ENCODE data around the gene BCAP29. TPM values are rescaled to one million over a fixed set of nuclear protein-coding genes. Genes with fewer than 3 reads are reported as not detected.

BCAP29 gene
- total RNA-seq, 2 experiments from 2014 or later: 11.0 to 11.7 TPM

DNA sequence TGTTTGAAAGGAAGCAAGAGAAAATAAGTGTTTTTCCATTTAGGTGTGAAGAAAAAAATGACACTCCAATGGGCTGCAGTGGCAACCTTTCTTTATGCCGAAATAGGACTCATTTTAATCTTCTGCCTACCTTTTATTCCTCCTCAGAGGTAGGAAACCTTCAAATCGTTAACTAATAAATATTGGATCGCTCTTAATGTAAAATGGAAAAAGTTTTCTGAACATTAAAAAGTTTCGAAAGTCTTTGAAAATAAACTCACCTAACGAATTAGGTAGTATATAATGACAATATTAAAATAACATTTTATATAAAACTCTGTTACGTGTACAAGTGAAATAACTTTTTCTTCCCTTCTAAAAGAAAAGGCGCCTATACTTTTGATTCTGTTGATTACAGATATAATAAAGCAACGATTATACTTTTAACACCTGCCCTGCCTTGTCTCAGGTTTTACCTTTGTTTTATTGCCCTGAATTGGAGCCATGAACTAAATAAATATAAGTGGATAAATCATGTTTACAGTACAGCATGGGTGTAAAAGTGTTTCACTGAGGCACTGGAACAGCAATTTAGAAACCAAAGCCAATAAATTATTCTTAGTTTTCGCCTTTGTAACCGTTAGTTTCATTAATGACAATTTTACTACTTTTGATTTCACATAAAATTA lies 804 bp downstream of the BCAP29 start:
- no peaks in the 10 kb centered on the region for H3K9me3 Mint-ChIP-seq
- peaks cover 26% of the 10 kb centered on the region for H3K4me1 Mint-ChIP-seq (ENCODE audit: low read depth)
- H3K4me3 Mint-ChIP-seq: peak overlapping the region; percentile 55
- H3K4me1 ChIP-seq (ENCODE audit: insufficient read depth, low read length): peaks cover 7% of the 10 kb centered on the region
- H3K4me3 ChIP-seq (ENCODE audit: low read length): peak overlapping the region; percentile 87
- TF ChIP-seq, protein P1, sequence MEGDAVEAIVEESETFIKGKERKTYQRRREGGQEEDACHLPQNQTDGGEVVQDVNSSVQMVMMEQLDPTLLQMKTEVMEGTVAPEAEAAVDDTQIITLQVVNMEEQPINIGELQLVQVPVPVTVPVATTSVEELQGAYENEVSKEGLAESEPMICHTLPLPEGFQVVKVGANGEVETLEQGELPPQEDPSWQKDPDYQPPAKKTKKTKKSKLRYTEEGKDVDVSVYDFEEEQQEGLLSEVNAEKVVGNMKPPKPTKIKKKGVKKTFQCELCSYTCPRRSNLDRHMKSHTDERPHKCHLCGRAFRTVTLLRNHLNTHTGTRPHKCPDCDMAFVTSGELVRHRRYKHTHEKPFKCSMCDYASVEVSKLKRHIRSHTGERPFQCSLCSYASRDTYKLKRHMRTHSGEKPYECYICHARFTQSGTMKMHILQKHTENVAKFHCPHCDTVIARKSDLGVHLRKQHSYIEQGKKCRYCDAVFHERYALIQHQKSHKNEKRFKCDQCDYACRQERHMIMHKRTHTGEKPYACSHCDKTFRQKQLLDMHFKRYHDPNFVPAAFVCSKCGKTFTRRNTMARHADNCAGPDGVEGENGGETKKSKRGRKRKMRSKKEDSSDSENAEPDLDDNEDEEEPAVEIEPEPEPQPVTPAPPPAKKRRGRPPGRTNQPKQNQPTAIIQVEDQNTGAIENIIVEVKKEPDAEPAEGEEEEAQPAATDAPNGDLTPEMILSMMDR (IDR thresholded peaks at IDR 0.05): no peak
- no peaks in the 10 kb centered on the region for H3K36me3 ChIP-seq (ENCODE audit: insufficient read depth, low read length)
- peaks cover 29% of the 10 kb centered on the region for H3K36me3 Mint-ChIP-seq (ENCODE audit: low read depth)
- ChIA-PET CTCF (interaction anchor here (1.0 kb wide), 1 partner anchor 22 kb away, joined by 3 read pairs; no protein-coding TSS in a partner anchor), POLR2A (interaction anchor here (0.7 to 1.9 kb wide), 7 partner anchors 9 to 412 kb away, joined by 3 to 18 read pairs (median 5); partner anchors contain the start of genes CBLL1, COG5, DUS4L and HBP1)
- intact Hi-C loops (cut with DNase I, micrococcal nuclease): loop anchor here (2.0 to 10.0 kb wide), 3 partner anchors 16 to 314 kb away; partner anchors contain the start of genes COG5 (in 1 of the 2), DLD (in 1 of the 2) and DUS4L (in 1 of the 2)
- no peaks in the 10 kb centered on the region for H3K27me3 Mint-ChIP-seq
- no peaks in the 10 kb centered on the region for H3K9me3 ChIP-seq (ENCODE audit: control insufficient read depth in 1 of 2, insufficient read depth in 1 of 2, low read length in 2 of 2)
- peak overlapping the region; percentile 21 for H3K27ac Mint-ChIP-seq
- no peaks in the 10 kb centered on the region for H3K27me3 ChIP-seq (ENCODE audit: control insufficient read depth in 1 of 2, insufficient read depth in 2 of 2, low read length in 2 of 2)
- ATAC-seq (ENCODE audit: poor library complexity) (no peak), DNase-seq (no peak)
- H3K27ac ChIP-seq (ENCODE audit: low read depth in 1 of 2, low read length in 2 of 2): peak overlapping the region in 1 of 2 donors; percentile 26

DNA sequence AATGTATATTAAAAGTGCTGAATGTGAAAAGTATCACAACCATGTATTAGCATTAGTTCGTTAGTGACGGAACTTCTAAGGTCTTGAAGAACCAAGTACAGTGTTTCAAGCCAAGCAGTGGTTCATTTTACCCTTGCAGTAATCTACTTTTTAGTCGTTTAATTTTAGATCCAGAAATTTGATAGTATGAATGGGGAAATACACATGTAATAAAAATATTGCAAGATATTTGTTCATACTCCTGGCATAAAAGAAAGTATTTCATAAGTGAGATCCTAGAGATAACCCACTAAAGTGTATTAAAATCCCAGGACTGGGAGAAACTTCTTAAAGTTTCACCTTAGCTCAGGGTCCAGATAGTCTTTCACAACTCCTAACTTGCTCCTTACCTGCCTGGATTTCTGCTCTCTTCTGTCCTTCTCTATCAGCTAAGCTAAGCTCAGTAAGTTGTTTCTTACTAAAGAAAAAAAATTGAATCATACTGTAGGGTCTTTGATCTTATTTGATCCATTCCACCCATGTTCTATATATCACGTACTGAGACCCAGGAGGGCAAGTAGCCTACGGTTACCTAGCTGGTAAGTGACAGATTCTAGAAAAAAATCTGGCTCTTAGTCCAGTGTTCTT lies 1.5 kb downstream of the BCAP29 start:
- H3K27me3 Mint-ChIP-seq: no peaks in the 10 kb centered on the region
- POLR2A ChIA-PET: interaction anchor here (1.2 to 1.5 kb wide), 4 partner anchors 18 to 162 kb away, joined by 3 to 5 read pairs (median 4); partner anchors contain the start of genes COG5 and DUS4L
- DNase-seq (no peak), ATAC-seq (ENCODE audit: poor library complexity) (no peak)
- H3K4me1 ChIP-seq (ENCODE audit: insufficient read depth, low read length): peaks cover 7% of the 10 kb centered on the region
- CTCF ChIA-PET: interaction anchor here (1.0 kb wide), 1 partner anchor 22 kb away, joined by 3 read pairs; no protein-coding TSS in a partner anchor
- intact Hi-C loops (cut with DNase I, micrococcal nuclease): loop anchor here (2.0 to 10.0 kb wide), 3 partner anchors 17 to 313 kb away; partner anchors contain the start of genes COG5 (in 1 of the 2), DLD (in 1 of the 2) and DUS4L (in 1 of the 2)
- no peaks in the 10 kb centered on the region for H3K36me3 ChIP-seq (ENCODE audit: insufficient read depth, low read length)
- H3K36me3 Mint-ChIP-seq (ENCODE audit: low read depth): peaks cover 22% of the 10 kb centered on the region
- H3K4me3 ChIP-seq (ENCODE audit: low read length): no peak overlapping the region
- no peak overlapping the region for H3K27ac ChIP-seq (ENCODE audit: low read depth in 1 of 2, low read length in 2 of 2)
- no peaks in the 10 kb centered on the region for H3K9me3 ChIP-seq (ENCODE audit: control insufficient read depth in 1 of 2, insufficient read depth in 1 of 2, low read length in 2 of 2)
- no peaks in the 10 kb centered on the region for H3K9me3 Mint-ChIP-seq
- peak overlapping the region; percentile 55 for H3K4me3 Mint-ChIP-seq
- no peaks in the 10 kb centered on the region for H3K27me3 ChIP-seq (ENCODE audit: control insufficient read depth in 1 of 2, insufficient read depth in 2 of 2, low read length in 2 of 2)
- peak overlapping the region; percentile 21 for H3K27ac Mint-ChIP-seq
- peaks cover 26% of the 10 kb centered on the region for H3K4me1 Mint-ChIP-seq (ENCODE audit: low read depth)
- TF ChIP-seq, protein P1 (IDR thresholded peaks at IDR 0.05): no peak

DNA sequence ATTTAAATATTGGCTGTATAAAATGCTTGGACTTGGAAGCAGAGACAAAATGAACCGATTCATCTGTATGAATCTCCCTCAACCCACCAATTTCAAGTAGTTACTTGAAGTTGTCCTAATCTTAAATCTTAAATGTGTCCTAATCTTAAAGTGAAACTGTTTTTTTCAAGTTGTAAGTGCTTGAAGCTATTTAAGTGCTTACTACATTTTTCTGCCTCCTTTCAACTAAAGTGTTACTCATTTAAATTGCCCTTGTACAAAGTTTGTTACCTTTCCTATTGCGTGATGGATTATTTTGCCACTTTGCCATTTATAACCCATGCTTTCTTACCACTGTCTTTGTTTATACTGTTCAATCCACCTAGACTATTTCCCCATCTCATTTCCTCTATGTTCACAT lies 2.8 kb downstream of the BCAP29 start:
- peaks cover 26% of the 10 kb centered on the region for H3K4me1 Mint-ChIP-seq (ENCODE audit: low read depth)
- ChIA-PET POLR2A (interaction anchor here (0.7 kb wide), 1 partner anchor 69 kb away, joined by 3 read pairs; no protein-coding TSS in a partner anchor), CTCF (interaction anchor here (2.2 kb wide), 1 partner anchor 19 kb away, joined by 5 read pairs; the partner anchor contains the start of genes COG5 and DUS4L)
- Histone ChIP-seq H3K9me3 (ENCODE audit: control insufficient read depth in 1 of 2, insufficient read depth in 1 of 2, low read length in 2 of 2) (no peaks in the 10 kb centered on the region), H3K36me3 (ENCODE audit: insufficient read depth, low read length) (no peaks in the 10 kb centered on the region), H3K27me3 (ENCODE audit: control insufficient read depth in 1 of 2, insufficient read depth in 2 of 2, low read length in 2 of 2) (no peaks in the 10 kb centered on the region), H3K4me1 (ENCODE audit: insufficient read depth, low read length) (peaks cover 7% of the 10 kb centered on the region), H3K27ac (ENCODE audit: low read depth in 1 of 2, low read length in 2 of 2) (no peak overlapping the region), H3K4me3 (ENCODE audit: low read length) (no peak overlapping the region)
- H3K4me3 Mint-ChIP-seq: peak overlapping the region; percentile 65
- no peak for DNase-seq
- peaks cover 20% of the 10 kb centered on the region for H3K36me3 Mint-ChIP-seq (ENCODE audit: low read depth)
- TF ChIP-seq, protein P1 (IDR thresholded peaks at IDR 0.05): no peak
- intact Hi-C loops (cut with DNase I, micrococcal nuclease): loop anchor here in 1 of 2 experiments (10.0 kb wide), 1 partner anchor 312 kb away; the partner anchor contains the start of gene DLD
- no peak for ATAC-seq (ENCODE audit: poor library complexity)
- no peaks in the 10 kb centered on the region for H3K9me3 Mint-ChIP-seq
- no peak overlapping the region for H3K27ac Mint-ChIP-seq
- no peaks in the 10 kb centered on the region for H3K27me3 Mint-ChIP-seq
